ENCODE measurements around the gene FAM222A.
"Not testable (repeated sequence)": the region's sequence is repeated elsewhere in the genome, so short reads cannot be mapped to it uniquely, and the experiment has no call there.

Gene FAM222A

DNA sequence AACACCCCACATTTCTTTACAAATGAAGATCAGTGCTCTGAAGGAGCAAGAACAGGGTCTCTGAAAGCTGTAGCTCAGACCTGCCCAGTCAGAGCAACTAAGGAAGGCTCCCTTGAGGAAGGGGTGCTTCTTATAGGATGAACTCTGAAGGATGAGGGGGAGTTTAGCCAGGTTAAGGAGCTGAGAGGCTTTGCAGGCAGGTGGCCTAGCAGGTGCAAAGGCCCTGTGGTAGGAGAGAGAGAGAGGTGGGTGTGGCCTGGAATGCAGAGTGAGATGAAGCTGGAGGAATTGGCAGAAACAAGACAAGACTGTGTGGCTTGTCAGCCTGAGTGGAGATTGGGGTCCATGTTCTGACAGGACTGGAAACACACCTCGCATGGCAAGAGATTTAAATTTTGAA is 20.5 kb upstream of the FAM222A start:
- no peak for DNase-seq (ENCODE audit: insufficient read length, low spot score)
- no peak for FAIRE-seq

DNA sequence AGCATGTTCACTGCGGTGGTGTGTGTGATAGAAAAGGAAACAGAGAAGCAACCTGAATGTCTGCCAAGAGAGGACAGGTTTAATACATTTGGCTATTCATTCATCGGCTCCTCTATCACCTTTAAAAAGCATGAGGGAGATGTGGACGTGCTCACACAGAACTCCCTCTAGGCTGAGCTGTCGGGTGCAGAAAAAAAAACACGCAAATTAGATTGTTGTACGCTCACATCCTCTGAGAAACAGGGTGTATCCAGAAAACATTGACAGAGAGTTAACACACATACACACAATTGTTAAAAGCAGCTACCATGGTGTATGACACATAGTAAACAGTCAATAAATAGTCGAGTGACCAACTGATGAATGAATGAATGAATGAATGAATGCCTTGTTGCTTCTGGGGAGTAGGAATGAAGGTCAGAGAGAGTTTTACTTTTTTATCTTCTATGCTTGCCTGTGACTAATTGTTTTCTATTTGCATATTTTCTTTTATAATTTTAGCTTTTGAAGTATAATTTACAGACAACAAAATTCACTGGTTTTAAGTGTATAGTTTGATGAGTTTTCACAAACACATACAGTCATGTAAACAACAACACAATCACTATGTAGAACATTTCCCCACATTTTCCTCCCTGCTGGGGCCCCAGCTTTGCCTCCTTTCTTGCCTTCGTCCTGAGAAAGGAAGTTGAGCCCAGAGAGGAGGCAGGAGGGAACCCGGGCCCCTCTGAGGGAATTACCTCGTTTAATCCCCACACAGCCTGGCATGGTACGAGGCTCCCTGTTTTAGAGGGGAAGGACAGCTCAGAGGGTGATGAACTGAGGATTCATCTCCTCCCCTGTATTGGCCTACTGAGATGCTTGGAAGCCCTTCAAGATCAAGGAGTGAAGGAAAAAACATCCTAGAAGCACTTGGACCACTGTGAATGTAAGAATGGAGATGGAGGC is 19.7 kb upstream of the FAM222A start:
- no peak for DNase-seq (ENCODE audit: insufficient read length, low spot score)

DNA sequence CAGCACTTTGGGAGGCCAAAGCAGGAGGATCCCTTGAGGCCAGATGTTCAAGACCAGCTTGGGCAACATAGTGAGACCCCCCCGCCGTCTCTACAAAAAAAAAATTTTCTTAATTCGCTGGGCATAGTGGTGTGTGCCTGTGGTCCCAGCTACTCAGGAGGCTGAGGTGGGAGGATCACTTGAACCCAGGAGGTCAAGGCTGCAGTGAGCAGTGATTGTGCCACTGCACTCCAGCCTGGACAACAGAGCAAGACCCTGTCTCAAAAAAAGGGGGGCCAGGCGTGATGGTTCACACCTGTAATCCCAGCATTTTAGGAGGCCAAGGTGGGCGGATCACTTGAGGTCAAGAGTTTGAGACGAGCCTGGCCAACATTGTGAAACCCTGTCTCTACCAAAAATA is 19.0 kb upstream of the FAM222A start:
- FAIRE-seq; DNase-seq (ENCODE audit: insufficient read length, low spot score): not testable (repeated sequence)

More for the DNA sequence above, 19.7 kb upstream of the FAM222A start:
- FAIRE-seq, result no peak

DNA sequence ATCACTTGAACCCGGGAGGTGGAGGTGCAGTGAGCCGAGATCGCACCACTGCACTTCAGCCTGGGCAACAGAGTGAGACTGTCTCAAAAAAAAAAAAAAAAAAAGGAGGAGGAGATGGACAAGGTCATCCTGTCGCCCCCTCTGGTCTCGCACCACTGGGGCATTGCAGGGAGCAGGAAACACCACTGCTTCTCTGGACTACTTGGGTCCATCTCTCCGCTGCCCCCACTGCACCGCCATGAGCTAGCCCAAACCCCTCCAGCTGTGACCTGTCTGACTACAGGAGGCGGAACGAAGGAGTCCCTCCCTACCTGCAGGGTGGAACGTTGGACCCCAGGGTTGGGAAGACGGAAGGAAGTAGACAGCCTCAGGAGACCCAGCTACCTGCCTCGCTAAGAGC is 18.2 kb upstream of the FAM222A start:
- FAIRE-seq, result no peak
- DNase-seq (ENCODE audit: insufficient read length, low spot score), result no peak

GRCh38 chr12:109695961-109696461 is 17.6 kb upstream of the FAM222A start:
- no peak for FAIRE-seq

DNA sequence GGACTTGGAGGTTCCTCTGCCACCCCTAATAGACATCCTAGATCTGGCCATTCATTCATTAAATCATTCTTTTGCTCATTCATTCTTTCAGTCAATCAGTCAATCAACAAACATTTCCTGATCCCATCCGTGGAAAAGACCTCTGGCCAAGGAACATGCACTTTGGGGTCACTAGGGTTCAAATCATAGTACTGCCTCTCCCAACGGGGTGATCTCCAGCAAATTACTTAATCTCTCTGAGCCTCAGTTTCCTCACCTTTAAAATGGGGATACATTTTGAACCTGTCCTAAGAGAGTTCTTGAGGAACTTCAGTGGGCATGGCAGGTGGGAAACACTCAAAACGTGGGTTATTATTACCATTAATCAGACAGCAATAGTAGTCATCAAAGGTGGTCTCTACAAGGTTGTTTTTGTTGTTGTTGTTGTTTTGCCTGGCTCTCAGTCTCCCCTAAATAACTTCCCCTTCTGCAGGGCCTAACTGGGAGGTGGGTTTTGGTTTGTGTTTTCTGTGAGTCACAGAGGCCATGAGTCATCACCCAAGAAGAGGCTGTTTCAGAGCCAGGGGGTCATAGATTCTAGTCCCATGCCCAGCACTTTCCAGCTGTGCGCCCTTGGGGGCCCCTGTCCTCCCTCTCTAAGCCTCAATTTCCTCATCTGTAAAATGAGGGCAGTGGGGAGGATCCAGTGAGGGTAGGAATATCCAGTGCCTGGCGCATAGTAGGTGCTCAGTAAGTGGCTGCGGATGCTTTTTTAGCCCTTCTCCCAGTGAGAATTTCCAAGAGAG is 16.9 kb upstream of the FAM222A start:
- DNase-seq (ENCODE audit: insufficient read length, low spot score) (no peak), FAIRE-seq (no peak)

More at GRCh38 chr12:109695961-109696461, 17.6 kb upstream of the FAM222A start:
- DNase-seq (ENCODE audit: insufficient read length, low spot score), result no peak

- FAIRE-seq, result no peak
- DNase-seq (ENCODE audit: insufficient read length, low spot score), result no peak
These were observed 16.4 kb upstream of the FAM222A start for GRCh38 chr12:109697270-109697553.

GRCh38 chr12:109697877-109698468 is 15.7 kb upstream of the FAM222A start:
- no peak for DNase-seq (ENCODE audit: insufficient read length, low spot score)
- no peak for FAIRE-seq

DNA sequence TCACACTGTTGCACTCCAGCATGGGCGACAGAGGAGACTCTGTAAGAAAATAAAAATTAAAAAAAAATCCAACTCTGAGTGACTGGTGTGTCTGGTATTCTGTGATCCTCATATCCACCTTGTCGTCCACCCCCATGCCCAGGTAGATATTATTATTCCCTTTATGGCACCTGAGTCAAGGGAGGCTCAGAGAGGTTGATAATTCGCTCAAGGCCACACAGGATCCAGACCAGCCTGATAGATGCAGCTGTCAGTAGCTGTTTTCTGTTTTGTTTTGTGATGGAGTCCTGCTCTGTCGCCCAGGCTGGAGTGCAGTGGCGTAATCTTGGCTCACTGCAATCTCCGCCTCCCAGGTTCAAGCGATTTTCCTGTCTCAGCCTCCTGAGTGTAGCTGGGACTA is 14.8 kb upstream of the FAM222A start:
- no peak for FAIRE-seq

DNA sequence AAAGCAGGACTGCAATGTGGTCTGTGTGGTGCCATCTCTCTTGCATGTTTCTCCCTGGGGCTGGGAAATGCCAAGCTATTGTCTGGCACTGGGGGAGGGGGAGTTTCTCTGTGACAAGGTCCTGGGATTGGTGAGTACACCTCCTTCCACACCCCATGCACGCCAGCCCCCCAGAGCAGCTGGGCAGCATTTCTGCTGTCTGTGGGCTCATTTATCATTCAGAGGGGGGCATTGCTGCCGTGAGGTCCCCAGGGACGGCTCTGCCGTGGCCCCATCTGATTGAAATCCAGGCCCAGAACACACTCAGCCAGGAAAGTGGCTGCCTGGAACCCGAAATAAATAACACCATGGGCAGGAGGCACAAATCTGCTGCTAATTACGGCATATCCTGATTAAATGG is 12.6 kb upstream of the FAM222A start:
- no peak for FAIRE-seq

More for the DNA sequence above, 14.8 kb upstream of the FAM222A start:
- DNase-seq (ENCODE audit: insufficient read length, low spot score), result no peak

GRCh38 chr12:109702111-109702841 is 11.3 kb upstream of the FAM222A start:
- FAIRE-seq (no peak), DNase-seq (ENCODE audit: insufficient read length, low spot score) (no peak)

More for the DNA sequence above, 12.6 kb upstream of the FAM222A start:
- DNase-seq (ENCODE audit: insufficient read length, low spot score), result no peak

DNA sequence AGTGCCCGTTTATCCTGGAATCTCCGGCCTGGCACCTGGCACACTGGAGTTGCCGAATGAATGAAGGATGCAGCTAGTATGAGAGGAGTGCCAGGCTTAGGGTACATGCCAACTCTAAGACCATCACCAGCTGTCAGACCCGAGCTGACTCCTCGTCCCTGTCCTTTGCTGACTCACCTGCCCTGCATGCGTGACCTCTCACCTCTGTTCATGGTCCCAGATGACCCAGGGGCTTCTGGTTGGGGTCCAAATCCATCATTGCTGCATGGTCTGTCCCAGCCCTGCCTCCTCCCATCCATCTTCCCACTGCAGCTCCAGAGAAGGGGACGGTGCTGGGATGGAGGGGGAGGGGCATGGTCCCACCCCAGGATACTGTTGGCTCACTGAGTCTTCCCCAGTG is 9.9 kb upstream of the FAM222A start:
- no peak for DNase-seq (ENCODE audit: insufficient read length, low spot score)
- FAIRE-seq, result no peak

DNA sequence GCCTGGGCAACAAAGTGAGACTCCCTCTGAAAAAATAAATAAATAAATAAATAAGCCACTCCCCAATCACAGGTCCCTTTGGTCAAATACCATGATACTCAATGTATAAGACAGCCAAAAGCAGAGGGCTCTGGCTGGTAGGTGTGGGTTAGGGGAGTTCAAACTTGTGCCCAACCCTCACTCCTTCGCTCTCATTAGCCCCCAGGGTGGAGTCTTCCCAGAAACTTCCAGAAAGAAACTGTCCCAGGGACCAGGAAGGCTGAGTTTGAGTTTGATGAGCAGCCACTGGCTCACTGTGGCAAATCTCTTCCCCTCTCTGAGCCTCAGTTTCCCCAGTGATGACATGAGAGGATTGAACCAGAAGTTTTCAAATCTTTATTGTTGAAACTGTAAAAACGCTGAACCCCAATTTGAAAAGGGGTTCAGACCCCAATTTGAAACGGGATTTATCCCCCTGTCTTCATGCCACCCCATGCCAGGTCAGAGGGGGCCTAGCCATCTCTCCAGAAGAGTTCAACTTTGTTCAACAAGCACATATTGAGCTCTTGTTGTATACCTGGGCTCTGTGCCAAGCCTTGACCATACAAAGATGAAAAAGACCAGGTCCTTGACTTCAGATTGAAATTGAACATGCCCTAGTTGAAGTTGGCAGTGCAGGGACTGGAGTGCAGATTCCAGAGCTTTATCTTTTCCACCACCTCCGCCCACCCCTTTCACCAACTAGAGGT is 9.1 kb upstream of the FAM222A start:
- FAIRE-seq, result no peak

GRCh38 chr12:109705291-109705690 is 8.3 kb upstream of the FAM222A start:
- FAIRE-seq, result no peak
- DNase-seq (ENCODE audit: insufficient read length, low spot score), result no peak

More for the DNA sequence above, 9.1 kb upstream of the FAM222A start:
- no peak for DNase-seq (ENCODE audit: insufficient read length, low spot score)

GRCh38 chr12:109706398-109706746 is 7.3 kb upstream of the FAM222A start:
- no peak for DNase-seq (ENCODE audit: insufficient read length, low spot score)

GRCh38 chr12:109706747-109707469 is 6.7 kb upstream of the FAM222A start:
- FAIRE-seq, result no peak
- DNase-seq (ENCODE audit: insufficient read length, low spot score), result no peak

More at GRCh38 chr12:109706398-109706746, 7.3 kb upstream of the FAM222A start:
- FAIRE-seq, result no peak

DNA sequence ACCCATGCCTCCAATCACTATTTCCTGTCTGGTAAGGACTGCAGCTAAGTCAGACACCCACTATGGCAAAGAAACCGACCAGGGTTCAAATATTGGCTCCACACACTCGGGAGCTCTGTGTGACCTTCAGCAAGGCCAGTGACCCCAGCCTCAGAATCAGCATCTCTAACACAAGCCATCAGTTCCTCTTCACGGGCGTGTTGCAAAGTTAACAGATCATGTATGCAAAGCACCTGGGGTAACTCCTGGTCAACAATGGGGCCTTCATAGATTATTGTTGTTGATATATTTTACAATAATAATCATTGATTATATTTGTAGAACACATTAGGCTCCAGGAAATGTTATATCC is 6.2 kb upstream of the FAM222A start:
- no peak for FAIRE-seq
- no peak for DNase-seq (ENCODE audit: insufficient read length, low spot score)

- DNase-seq (ENCODE audit: insufficient read length, low spot score) (no peak), FAIRE-seq (no peak)
These were observed 4.7 kb upstream of the FAM222A start for GRCh38 chr12:109708939-109709338.

- DNase-seq (ENCODE audit: insufficient read length, low spot score), result no peak
- FAIRE-seq, result no peak
These were observed 4.1 kb upstream of the FAM222A start for GRCh38 chr12:109709401-109709991.
